Stimulated activated CD4-positive, alpha-beta T cell treated with anti-CD3 and anti-CD28 coated beads, Interleukin-12 subunit alpha, Interleukin-12 subunit beta, amount 100 ng/mL, for 4 hours (primary cell): ENCODE data around the gene PCNX3.
A peak's percentile ranks its signal among the peaks of the same experiment; 100 is the strongest.

Experiments used
- DNase-seq: peaks from one replicate; pipeline ENCODE4 v3.0.0-alpha.2; 2020

PCNX3 gene

GRCh38 chr11:65580756-65581155 is 34.8 kb upstream of the PCNX3 start:
- no peak for DNase-seq

- no peak for DNase-seq
Measured at GRCh38 chr11:65581928-65582327, 33.6 kb upstream of the PCNX3 start.

- no peak for DNase-seq
Measured at GRCh38 chr11:65583589-65583988, 32.0 kb upstream of the PCNX3 start.

GRCh38 chr11:65584106-65584505 is 31.5 kb upstream of the PCNX3 start:
- DNase-seq = no peak

- DNase-seq = no peak
Measured at GRCh38 chr11:65584723-65585171, 30.8 kb upstream of the PCNX3 start.

- DNase-seq = no peak
Measured at GRCh38 chr11:65585396-65586246, 30.0 kb upstream of the PCNX3 start.

GRCh38 chr11:65586247-65586630 is 29.3 kb upstream of the PCNX3 start:
- no peak for DNase-seq

- no peak for DNase-seq
Measured at GRCh38 chr11:65586676-65587075, 28.9 kb upstream of the PCNX3 start.

GRCh38 chr11:65588199-65589054 is 27.1 kb upstream of the PCNX3 start:
- DNase-seq = peak; percentile 62

- no peak for DNase-seq
Measured at GRCh38 chr11:65589444-65590239, 25.9 kb upstream of the PCNX3 start.

GRCh38 chr11:65590240-65590738 is 25.3 kb upstream of the PCNX3 start:
- no peak for DNase-seq

- DNase-seq = no peak
Measured at GRCh38 chr11:65591939-65592857, 23.4 kb upstream of the PCNX3 start.

GRCh38 chr11:65592858-65593517 is 22.6 kb upstream of the PCNX3 start:
- DNase-seq = no peak

GRCh38 chr11:65593518-65594414 is 21.8 kb upstream of the PCNX3 start:
- no peak for DNase-seq

- no peak for DNase-seq
Measured at GRCh38 chr11:65595131-65595530, 20.4 kb upstream of the PCNX3 start.

- no peak for DNase-seq
Measured at GRCh38 chr11:65595543-65596281, 19.9 kb upstream of the PCNX3 start, which contains the start of gene KCNK7. Gene KCNK7, minus strand, starts transcription at chr11:65595800. Its CDS starts 28 bp downstream, at chr11:65595772.

GRCh38 chr11:65596520-65596919 is 19.1 kb upstream of the PCNX3 start:
- DNase-seq = no peak

GRCh38 chr11:65598258-65598699 is 17.3 kb upstream of the PCNX3 start:
- no peak for DNase-seq
